Measurements from ENCODE around the gene TAAR1.
"Not testable (repeated sequence)": the region's sequence is repeated elsewhere in the genome, so short reads cannot be mapped to it uniquely, and the experiment has no call there.

Gene TAAR1

GRCh38 chr6:132659082-132659481 is at the start of gene TAAR1:
TAAR1 (minus strand) TSS chr6:132659182; CDS start chr6:132646003, 13,179 bp downstream.
- DNase-seq (ENCODE audit: low read depth), result no peak

- DNase-seq (ENCODE audit: low read depth), result no peak
Observed at GRCh38 chr6:132708771-132709170, 49.8 kb upstream of the TAAR1 start.

- DNase-seq (ENCODE audit: low read depth), result no peak
Observed at GRCh38 chr6:132708002-132708401, 49.0 kb upstream of the TAAR1 start.

GRCh38 chr6:132706756-132707155 is 47.8 kb upstream of the TAAR1 start:
- not testable (repeated sequence) for DNase-seq (ENCODE audit: low read depth)

GRCh38 chr6:132703936-132704335 is 45.0 kb upstream of the TAAR1 start:
- no peak for DNase-seq (ENCODE audit: low read depth)

- no peak for DNase-seq (ENCODE audit: low read depth)
Observed at GRCh38 chr6:132698608-132699007, 39.6 kb upstream of the TAAR1 start.

- DNase-seq (ENCODE audit: low read depth), result no peak
Observed at GRCh38 chr6:132695773-132696172, 36.8 kb upstream of the TAAR1 start.

- no peak for DNase-seq (ENCODE audit: low read depth)
Observed at GRCh38 chr6:132693478-132693877, 34.5 kb upstream of the TAAR1 start.

- DNase-seq (ENCODE audit: low read depth), result no peak
Observed at GRCh38 chr6:132690678-132691077, 31.7 kb upstream of the TAAR1 start.

- DNase-seq (ENCODE audit: low read depth), result no peak
Observed at GRCh38 chr6:132687306-132687705, 28.3 kb upstream of the TAAR1 start.

- DNase-seq (ENCODE audit: low read depth), result no peak
Observed at GRCh38 chr6:132686531-132686930, 27.5 kb upstream of the TAAR1 start.

GRCh38 chr6:132685009-132685408 is 26.0 kb upstream of the TAAR1 start:
- no peak for DNase-seq (ENCODE audit: low read depth)

GRCh38 chr6:132684272-132684671 is 25.3 kb upstream of the TAAR1 start:
- DNase-seq (ENCODE audit: low read depth), result no peak

- no peak for DNase-seq (ENCODE audit: low read depth)
Observed at GRCh38 chr6:132683543-132683942, 24.6 kb upstream of the TAAR1 start.

- not testable (repeated sequence) for DNase-seq (ENCODE audit: low read depth)
Observed at GRCh38 chr6:132679094-132679493, 20.1 kb upstream of the TAAR1 start.

- DNase-seq (ENCODE audit: low read depth), result no peak
Observed at GRCh38 chr6:132675749-132676148, 16.8 kb upstream of the TAAR1 start.

GRCh38 chr6:132675002-132675401 is 16.0 kb upstream of the TAAR1 start:
- no peak for DNase-seq (ENCODE audit: low read depth)

GRCh38 chr6:132673376-132674094 is 14.6 kb upstream of the TAAR1 start:
- DNase-seq (ENCODE audit: low read depth), result no peak

- no peak for DNase-seq (ENCODE audit: low read depth)
Observed at GRCh38 chr6:132671295-132671694, 12.3 kb upstream of the TAAR1 start.

- no peak for DNase-seq (ENCODE audit: low read depth)
Observed at GRCh38 chr6:132669690-132670291, 10.8 kb upstream of the TAAR1 start.

GRCh38 chr6:132666118-132666517 is 7.1 kb upstream of the TAAR1 start:
- DNase-seq (ENCODE audit: low read depth), result no peak

GRCh38 chr6:132664309-132665034 is 5.5 kb upstream of the TAAR1 start:
- no peak for DNase-seq (ENCODE audit: low read depth)

- DNase-seq (ENCODE audit: low read depth), result no peak
Observed at GRCh38 chr6:132663661-132664060, 4.7 kb upstream of the TAAR1 start.
